NCI-H2227 treated with DMSO at 0.1 percent for 48 hours (cell line): ENCODE data around the gene TPRKB.
"Not testable (repeated sequence)": the region's sequence is repeated elsewhere in the genome, so short reads cannot be mapped to it uniquely, and the experiment has no call there.

Experiments used
- DNase-seq: peaks from one replicate; lab custom pipeline; 2025; lab: John Stamatoyannopoulos, UW

Gene TPRKB

GRCh38 chr2:73736855-73737779, at the start of gene TPRKB:
TSS of gene TPRKB (minus strand) at chr2:73737345. CDS start at chr2:73734569, 2,776 bp downstream.
- DNase-seq: peak; percentile 98

GRCh38 chr2:73783883-73784282, 46.7 kb upstream of the TPRKB start, which contains the start of gene C2orf78:
TSS of gene C2orf78 (plus strand) at chr2:73784183. CDS start at chr2:73784310, 127 bp downstream.
- not testable (repeated sequence) for DNase-seq

- DNase-seq: not testable (repeated sequence)
Measured at GRCh38 chr2:73783402-73783801, 46.3 kb upstream of the TPRKB start.

- no peak for DNase-seq
Measured at GRCh38 chr2:73780237-73780582, 43.1 kb upstream of the TPRKB start.

GRCh38 chr2:73779467-73780236, 42.5 kb upstream of the TPRKB start, which contains the start of gene DUSP11:
TSS of gene DUSP11 (minus strand) at chr2:73780103. CDS start at chr2:73779974, 129 bp downstream.
- peak; percentile 89 for DNase-seq

- DNase-seq: not testable (repeated sequence)
Measured at GRCh38 chr2:73778867-73779466, 41.8 kb upstream of the TPRKB start.

- DNase-seq: no peak
Measured at GRCh38 chr2:73776869-73777519, 39.8 kb upstream of the TPRKB start.

- no peak for DNase-seq
Measured at GRCh38 chr2:73776381-73776780, 39.2 kb upstream of the TPRKB start.

- no peak for DNase-seq
Measured at GRCh38 chr2:73772819-73773218, 35.7 kb upstream of the TPRKB start.

- DNase-seq: no peak
Measured at GRCh38 chr2:73770725-73771124, 33.6 kb upstream of the TPRKB start.

GRCh38 chr2:73766994-73767393, 29.8 kb upstream of the TPRKB start:
- no peak for DNase-seq

- DNase-seq: no peak
Measured at GRCh38 chr2:73766349-73766748, 29.2 kb upstream of the TPRKB start.

- DNase-seq: no peak
Measured at GRCh38 chr2:73764945-73765344, 27.8 kb upstream of the TPRKB start.

GRCh38 chr2:73762571-73762970, 25.4 kb upstream of the TPRKB start:
- DNase-seq: no peak

GRCh38 chr2:73759904-73760303, 22.8 kb upstream of the TPRKB start:
- no peak for DNase-seq

GRCh38 chr2:73759285-73759764, 22.2 kb upstream of the TPRKB start:
- no peak for DNase-seq

- DNase-seq: not testable (repeated sequence)
Measured at GRCh38 chr2:73754332-73754731, 17.2 kb upstream of the TPRKB start.

- DNase-seq: no peak
Measured at GRCh38 chr2:73749314-73749713, 12.2 kb upstream of the TPRKB start.

GRCh38 chr2:73746877-73747208, 9.7 kb upstream of the TPRKB start:
- DNase-seq: no peak

GRCh38 chr2:73746015-73746876, 9.1 kb upstream of the TPRKB start:
- no peak for DNase-seq

GRCh38 chr2:73740767-73741166, 3.6 kb upstream of the TPRKB start:
- DNase-seq: no peak
